AG10803 (cell line): Measurements from ENCODE around the gene NDC80.
A peak's percentile ranks its signal among the peaks of the same experiment; 100 is the strongest.

Source experiments
- DNase-seq: peaks from one replicate; pipeline ENCODE4 v3.0.0; 2010; ENCODE audit warnings: low read depth
- H3K4me3 ChIP-seq: 2 replicates; pipeline ENCODE4 v1.5.1; 2011; ENCODE audit warnings: mild to moderate bottlenecking, low read length, control low read depth
- CTCF ChIP-seq: conservative IDR thresholded peaks from 2 replicates; pipeline ENCODE4 v1.5.1; 2011; ENCODE audit warnings: mild to moderate bottlenecking, low read length, control low read depth, inconsistent platforms

The NDC80 gene

GRCh38 chr18:2555895-2556294 is 15.5 kb upstream of the NDC80 start:
- H3K4me3 ChIP-seq: no peak overlapping the region
- no peak for TF ChIP-seq CTCF
- no peak for DNase-seq

GRCh38 chr18:2557536-2557935 is 13.8 kb upstream of the NDC80 start:
- no peak for DNase-seq
- no peak for TF ChIP-seq CTCF
- H3K4me3 ChIP-seq: no peak overlapping the region

GRCh38 chr18:2559249-2559648 is 12.1 kb upstream of the NDC80 start:
- no peak for TF ChIP-seq CTCF
- no peak overlapping the region for H3K4me3 ChIP-seq
- no peak for DNase-seq

GRCh38 chr18:2564373-2564772 is 7.0 kb upstream of the NDC80 start:
- TF ChIP-seq CTCF: no peak
- no peak for DNase-seq
- H3K4me3 ChIP-seq: no peak overlapping the region

GRCh38 chr18:2568129-2568528 is 3.2 kb upstream of the NDC80 start:
- H3K4me3 ChIP-seq: no peak overlapping the region
- TF ChIP-seq CTCF: no peak

GRCh38 chr18:2568605-2569004 is 2.8 kb upstream of the NDC80 start:
- H3K4me3 ChIP-seq: no peak overlapping the region
- no peak for TF ChIP-seq CTCF
- no peak for DNase-seq

More at GRCh38 chr18:2568129-2568528, 3.2 kb upstream of the NDC80 start:
- DNase-seq: no peak

GRCh38 chr18:2569338-2570207 is 1.8 kb upstream of the NDC80 start:
- no peak for TF ChIP-seq CTCF
- peak overlapping the region; percentile 89 for H3K4me3 ChIP-seq
- DNase-seq: no peak
